ENCODE data around the gene GRIFIN.

GRIFIN gene

GRCh38 chr7:2510909-2511768, 34.9 kb upstream of the GRIFIN start:
- H3K27me3 ChIP-seq: peaks cover 44% of the 10 kb centered on the region
- H3K4me3 ChIP-seq (ENCODE audit: low read depth in 1 of 2, low read length in 1 of 2): peak overlapping the region; percentile 55 to 68
- peaks cover 35 to 45% of the 10 kb centered on the region in 2 experiments for H3K4me1 ChIP-seq (ENCODE audit: control insufficient read depth in 1 of 2, insufficient read depth in 1 of 2, low read depth in 1 of 2, low read length in 1 of 2)
- no peak for TF ChIP-seq CTCF (IDR thresholded peaks at IDR 0.05)
- no peaks in the 10 kb centered on the region for H3K9me3 ChIP-seq
- H3K36me3 ChIP-seq: no peaks in the 10 kb centered on the region
- H3K27ac ChIP-seq: peak overlapping the region; percentile 83

GRCh38 chr7:2510130-2510776, 34.1 kb upstream of the GRIFIN start:
- no peaks in the 10 kb centered on the region for H3K9me3 ChIP-seq
- H3K27me3 ChIP-seq: peaks cover 44% of the 10 kb centered on the region
- H3K4me3 ChIP-seq (ENCODE audit: low read depth in 1 of 2, low read length in 1 of 2): peak overlapping the region; percentile 55 to 68
- H3K4me1 ChIP-seq (ENCODE audit: control insufficient read depth in 1 of 2, insufficient read depth in 1 of 2, low read depth in 1 of 2, low read length in 1 of 2): peaks cover 35 to 45% of the 10 kb centered on the region in 2 experiments
- H3K36me3 ChIP-seq: no peaks in the 10 kb centered on the region
- TF ChIP-seq CTCF (IDR thresholded peaks at IDR 0.05): no peak
- H3K27ac ChIP-seq: peak overlapping the region; percentile 83

- no peak overlapping the region for H3K4me3 ChIP-seq (ENCODE audit: low read depth in 1 of 2, low read length in 1 of 2)
- peaks cover 44% of the 10 kb centered on the region for H3K27me3 ChIP-seq
- TF ChIP-seq CTCF (IDR thresholded peaks at IDR 0.05): no peak
- H3K36me3 ChIP-seq: no peaks in the 10 kb centered on the region
- peaks cover 35 to 45% of the 10 kb centered on the region in 2 experiments for H3K4me1 ChIP-seq (ENCODE audit: control insufficient read depth in 1 of 2, insufficient read depth in 1 of 2, low read depth in 1 of 2, low read length in 1 of 2)
- H3K27ac ChIP-seq: no peak overlapping the region
- H3K9me3 ChIP-seq: no peaks in the 10 kb centered on the region
Measured at GRCh38 chr7:2509298-2509906, 33.2 kb upstream of the GRIFIN start.

GRCh38 chr7:2508327-2509215, 32.4 kb upstream of the GRIFIN start:
- Histone ChIP-seq H3K4me3 (ENCODE audit: low read depth in 1 of 2, low read length in 1 of 2) (peak overlapping the region in 1 of 2 experiments; percentile 4), H3K9me3 (no peaks in the 10 kb centered on the region), H3K27me3 (peaks cover 44% of the 10 kb centered on the region), H3K4me1 (ENCODE audit: control insufficient read depth in 1 of 2, insufficient read depth in 1 of 2, low read depth in 1 of 2, low read length in 1 of 2) (peaks cover 35 to 45% of the 10 kb centered on the region in 2 experiments), H3K36me3 (no peaks in the 10 kb centered on the region), H3K27ac (no peak overlapping the region)
- TF ChIP-seq CTCF (IDR thresholded peaks at IDR 0.05): no peak

GRCh38 chr7:2507917-2508306, 31.7 kb upstream of the GRIFIN start:
- Histone ChIP-seq H3K27ac (no peak overlapping the region), H3K4me3 (ENCODE audit: low read depth in 1 of 2, low read length in 1 of 2) (no peak overlapping the region), H3K9me3 (no peaks in the 10 kb centered on the region), H3K36me3 (no peaks in the 10 kb centered on the region), H3K27me3 (peaks cover 44% of the 10 kb centered on the region), H3K4me1 (ENCODE audit: control insufficient read depth in 1 of 2, insufficient read depth in 1 of 2, low read depth in 1 of 2, low read length in 1 of 2) (peaks cover 35 to 45% of the 10 kb centered on the region in 2 experiments)
- TF ChIP-seq CTCF (IDR thresholded peaks at IDR 0.05): no peak

Data from neutrophil (primary cell).